SJSA1 (cell line): Measurements from ENCODE around the gene CCNJL. TPM values are rescaled to one million over a fixed set of nuclear protein-coding genes. Genes with fewer than 3 reads are reported as not detected.

Experiments
- DNase-seq, 2 experiments: peaks; one replicate each; pipeline ENCODE4 v3.0.0-alpha.2; 2015 to 2020; ENCODE audit warnings: low spot score in 2 of 2, low read depth in 1 of 2
- H3K27ac ChIP-seq: fragments of 250-450 bp; sonication (Bioruptor Pico); 2 replicates; pipeline ENCODE4 v1.5.1; 2020; ENCODE audit warnings: mild to moderate bottlenecking, moderate library complexity
- H3K27me3 ChIP-seq: fragments of 250-450 bp; sonication (Bioruptor Pico); replicated peaks from 2 replicates; pipeline ENCODE4 v1.5.1; 2020; ENCODE audit warnings: mild to moderate bottlenecking, moderate library complexity
- H3K36me3 ChIP-seq: fragments of 250-450 bp; sonication (Bioruptor Pico); 2 replicates; pipeline ENCODE4 v1.5.1; 2020; ENCODE audit warnings: mild to moderate bottlenecking
- H3K4me1 ChIP-seq: fragments of 250-450 bp; sonication (Bioruptor Pico); replicated peaks from 2 replicates; pipeline ENCODE4 v1.6.1; 2021; ENCODE audit warnings: mild to moderate bottlenecking
- H3K4me3 ChIP-seq: fragments of 250-450 bp; sonication (Bioruptor Pico); 2 replicates; pipeline ENCODE4 v1.5.1; 2020; ENCODE audit warnings: mild to moderate bottlenecking
- H3K9me3 ChIP-seq: fragments of 250-450 bp; sonication (Bioruptor Pico); replicated peaks from 2 replicates; pipeline ENCODE4 v1.5.1; 2020; ENCODE audit warnings: mild to moderate bottlenecking
- total RNA-seq: library from RNA; depleted of rRNA; stranded (reverse); fragments of >200 nt; shearing (Covaris generic); gene quantifications from 2 replicates; pipeline ENCODE4 v1.2.3, GENCODE V29; 2014; rRNA removed

The CCNJL gene, protein sequence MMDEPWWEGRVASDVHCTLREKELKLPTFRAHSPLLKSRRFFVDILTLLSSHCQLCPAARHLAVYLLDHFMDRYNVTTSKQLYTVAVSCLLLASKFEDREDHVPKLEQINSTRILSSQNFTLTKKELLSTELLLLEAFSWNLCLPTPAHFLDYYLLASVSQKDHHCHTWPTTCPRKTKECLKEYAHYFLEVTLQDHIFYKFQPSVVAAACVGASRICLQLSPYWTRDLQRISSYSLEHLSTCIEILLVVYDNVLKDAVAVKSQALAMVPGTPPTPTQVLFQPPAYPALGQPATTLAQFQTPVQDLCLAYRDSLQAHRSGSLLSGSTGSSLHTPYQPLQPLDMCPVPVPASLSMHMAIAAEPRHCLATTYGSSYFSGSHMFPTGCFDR
- 12.9 and 14.9 TPM in 2 replicates for total RNA-seq

DNA sequence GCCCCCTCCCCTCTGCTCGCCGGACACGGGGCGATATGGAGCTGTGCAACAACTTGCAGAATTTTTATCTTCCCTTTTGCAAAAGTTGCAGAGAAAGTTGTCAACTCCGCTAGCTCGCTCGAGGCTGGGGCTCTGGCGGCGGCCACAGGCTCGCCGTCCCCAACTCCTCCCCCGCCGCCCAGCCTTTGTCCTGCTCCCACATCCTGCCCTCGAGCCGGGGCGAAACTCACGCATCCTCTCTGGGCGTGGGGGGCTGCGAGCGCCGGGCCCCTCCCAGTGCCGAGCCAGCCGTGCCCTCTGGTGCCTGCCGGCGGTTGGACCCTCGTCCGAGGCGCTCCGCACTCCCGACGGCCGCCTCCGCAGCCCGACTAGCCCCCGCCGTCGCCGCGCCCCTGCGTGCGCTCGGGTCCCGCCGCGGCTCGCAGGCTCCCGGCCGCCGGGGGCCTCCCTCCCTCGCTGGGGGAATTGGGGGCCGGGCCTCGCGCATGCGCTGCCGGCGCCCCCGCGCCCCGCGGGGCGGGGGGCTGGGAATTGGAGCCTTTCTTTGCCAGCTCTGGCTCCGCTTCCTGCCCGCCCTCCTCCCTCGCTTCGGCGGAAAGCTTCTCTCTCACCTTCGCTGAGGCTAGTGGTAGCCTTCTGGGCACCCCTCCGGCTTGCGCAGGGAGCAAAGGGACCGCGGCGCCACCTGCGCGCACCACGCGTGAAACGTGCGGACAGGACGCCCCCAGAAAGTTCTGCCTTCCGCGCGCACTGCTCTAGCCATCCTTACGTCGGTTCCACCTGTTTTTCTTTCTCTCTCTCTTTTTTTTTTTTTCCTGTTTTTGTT is at the start of gene CCNJL:
Gene CCNJL, minus strand, starts transcription at position 431 of the 826 bp plus-strand sequence. CDS start 641 bp downstream, outside the sequence.
- peaks cover 47% of the 10 kb centered on the region for H3K4me1 ChIP-seq
- H3K9me3 ChIP-seq, result peaks cover 8% of the 10 kb centered on the region; the same call in 1 of the 2 replicates
- peak within 1 kb of the TSS; percentile 82 for H3K27ac ChIP-seq
- no peaks in the 10 kb centered on the region for H3K27me3 ChIP-seq
- H3K4me3 ChIP-seq, result peak within 1 kb of the TSS; percentile 99
- peaks cover 43% of the 10 kb centered on the region for H3K36me3 ChIP-seq
- peak; percentile 82 to 90 for DNase-seq

GRCh38 chr5:160361624-160362228 is 49.4 kb upstream of the CCNJL start:
- Histone ChIP-seq H3K4me3 (no peak overlapping the region), H3K36me3 (no peaks in the 10 kb centered on the region), H3K4me1 (no peaks in the 10 kb centered on the region), H3K9me3 (no peaks in the 10 kb centered on the region), H3K27ac (no peak overlapping the region), H3K27me3 (no peaks in the 10 kb centered on the region)
- no peak for DNase-seq

DNA sequence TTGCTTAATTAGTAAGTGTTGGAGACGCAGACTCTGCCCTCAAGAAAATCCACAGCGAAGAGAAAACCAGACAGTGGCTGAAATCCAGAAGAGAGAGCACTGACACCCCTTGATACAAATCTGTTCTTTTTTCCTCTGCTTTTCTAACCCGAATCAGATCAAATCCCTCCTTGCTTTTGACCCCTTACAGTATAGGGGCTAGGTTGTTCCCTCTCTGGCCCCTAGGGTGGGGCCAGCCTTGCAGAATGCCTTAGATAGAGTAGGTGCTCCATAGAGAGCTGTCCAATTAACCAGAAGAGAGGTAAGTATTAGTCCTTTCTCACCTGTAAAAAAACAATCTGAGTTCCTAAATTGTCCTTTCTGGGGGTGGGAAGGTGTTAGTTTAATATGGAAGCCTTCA is 47.9 kb upstream of the CCNJL start:
- H3K4me3 ChIP-seq, result no peak overlapping the region
- H3K27me3 ChIP-seq, result no peaks in the 10 kb centered on the region
- DNase-seq, result no peak
- no peak overlapping the region for H3K27ac ChIP-seq
- no peaks in the 10 kb centered on the region for H3K36me3 ChIP-seq
- H3K4me1 ChIP-seq, result no peaks in the 10 kb centered on the region
- H3K9me3 ChIP-seq, result no peaks in the 10 kb centered on the region

GRCh38 chr5:160359816-160360215 is 47.5 kb upstream of the CCNJL start:
- H3K27ac ChIP-seq, result no peak overlapping the region
- DNase-seq, result no peak
- H3K4me3 ChIP-seq, result no peak overlapping the region
- no peaks in the 10 kb centered on the region for H3K9me3 ChIP-seq
- no peaks in the 10 kb centered on the region for H3K27me3 ChIP-seq
- no peaks in the 10 kb centered on the region for H3K36me3 ChIP-seq
- no peaks in the 10 kb centered on the region for H3K4me1 ChIP-seq

GRCh38 chr5:160359242-160359641 is 46.9 kb upstream of the CCNJL start:
- H3K4me1 ChIP-seq, result no peaks in the 10 kb centered on the region
- H3K27me3 ChIP-seq, result no peaks in the 10 kb centered on the region
- H3K27ac ChIP-seq, result no peak overlapping the region
- no peak for DNase-seq
- H3K4me3 ChIP-seq, result no peak overlapping the region
- no peaks in the 10 kb centered on the region for H3K36me3 ChIP-seq
- H3K9me3 ChIP-seq, result no peaks in the 10 kb centered on the region

DNA sequence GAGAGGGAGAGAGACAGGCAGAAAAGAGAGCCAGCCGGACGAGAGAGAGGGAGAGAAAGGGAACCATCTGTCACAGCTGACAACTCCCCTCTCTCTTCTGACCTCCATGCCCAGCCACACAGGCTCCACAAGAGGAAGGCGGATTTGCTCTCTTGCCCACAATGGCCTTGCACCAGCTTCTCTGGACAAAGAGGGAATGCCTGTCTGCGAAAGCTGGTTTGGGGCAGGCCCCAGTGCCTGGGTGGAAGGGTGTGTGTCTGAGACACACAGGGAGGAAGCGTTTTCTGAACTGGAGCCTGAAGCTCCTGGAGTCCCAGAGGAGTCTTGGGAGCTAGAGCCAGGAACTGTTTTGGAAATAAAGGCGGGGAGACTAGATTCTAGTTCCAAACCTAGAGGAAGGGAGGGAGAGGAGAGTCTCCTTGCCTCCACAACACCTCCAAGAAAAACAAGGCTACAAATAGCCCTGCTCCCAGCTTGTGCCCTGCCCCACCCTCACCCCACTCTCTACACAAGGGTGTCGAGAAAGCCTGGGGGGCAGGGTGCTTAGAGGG is 45.6 kb upstream of the CCNJL start:
- no peak for DNase-seq
- no peaks in the 10 kb centered on the region for H3K27me3 ChIP-seq
- no peaks in the 10 kb centered on the region for H3K36me3 ChIP-seq
- H3K4me3 ChIP-seq, result no peak overlapping the region
- no peaks in the 10 kb centered on the region for H3K4me1 ChIP-seq
- no peak overlapping the region for H3K27ac ChIP-seq
- H3K9me3 ChIP-seq, result no peaks in the 10 kb centered on the region

- Histone ChIP-seq H3K27me3 (no peaks in the 10 kb centered on the region), H3K36me3 (no peaks in the 10 kb centered on the region), H3K4me3 (no peak overlapping the region), H3K4me1 (no peaks in the 10 kb centered on the region), H3K27ac (no peak overlapping the region), H3K9me3 (no peaks in the 10 kb centered on the region)
- no peak for DNase-seq
These were observed 45.0 kb upstream of the CCNJL start for GRCh38 chr5:160357394-160357793.

GRCh38 chr5:160356550-160357347 is 44.4 kb upstream of the CCNJL start:
- no peaks in the 10 kb centered on the region for H3K4me1 ChIP-seq
- no peaks in the 10 kb centered on the region for H3K27me3 ChIP-seq
- H3K36me3 ChIP-seq, result no peaks in the 10 kb centered on the region
- H3K27ac ChIP-seq, result no peak overlapping the region
- H3K9me3 ChIP-seq, result no peaks in the 10 kb centered on the region
- no peak overlapping the region for H3K4me3 ChIP-seq
- DNase-seq, result no peak

GRCh38 chr5:160354666-160355065 is 42.3 kb upstream of the CCNJL start:
- H3K9me3 ChIP-seq, result no peaks in the 10 kb centered on the region
- no peaks in the 10 kb centered on the region for H3K36me3 ChIP-seq
- H3K4me1 ChIP-seq, result no peaks in the 10 kb centered on the region
- no peak overlapping the region for H3K4me3 ChIP-seq
- no peak overlapping the region for H3K27ac ChIP-seq
- no peaks in the 10 kb centered on the region for H3K27me3 ChIP-seq
- DNase-seq, result no peak

DNA sequence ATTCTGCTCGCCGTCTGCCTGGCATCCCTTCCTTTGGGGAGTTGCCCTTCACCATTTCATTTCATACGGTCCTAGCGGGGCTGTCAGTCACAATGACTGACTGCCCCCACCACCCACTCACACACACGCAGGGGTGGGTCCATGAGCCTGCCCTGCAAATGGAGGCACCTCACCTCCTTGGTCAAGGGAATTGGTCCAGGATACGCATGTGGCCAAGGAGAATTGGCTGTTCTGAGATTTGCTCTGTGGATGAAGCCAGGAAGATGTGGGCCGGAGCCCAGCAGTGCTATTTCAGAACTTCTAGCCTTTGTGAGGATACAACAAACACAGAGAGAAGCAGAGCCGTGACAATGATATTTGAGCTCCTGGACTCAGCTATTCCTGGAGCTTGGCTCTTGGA is 41.0 kb upstream of the CCNJL start:
- Histone ChIP-seq H3K4me3 (no peak overlapping the region), H3K36me3 (no peaks in the 10 kb centered on the region), H3K27ac (no peak overlapping the region), H3K9me3 (no peaks in the 10 kb centered on the region), H3K27me3 (no peaks in the 10 kb centered on the region), H3K4me1 (no peaks in the 10 kb centered on the region)
- DNase-seq, result no peak

GRCh38 chr5:160352308-160352707 is 39.9 kb upstream of the CCNJL start:
- Histone ChIP-seq H3K27ac (no peak overlapping the region), H3K4me1 (no peaks in the 10 kb centered on the region), H3K27me3 (no peaks in the 10 kb centered on the region), H3K36me3 (no peaks in the 10 kb centered on the region), H3K9me3 (no peaks in the 10 kb centered on the region), H3K4me3 (no peak overlapping the region)
- no peak for DNase-seq

DNA sequence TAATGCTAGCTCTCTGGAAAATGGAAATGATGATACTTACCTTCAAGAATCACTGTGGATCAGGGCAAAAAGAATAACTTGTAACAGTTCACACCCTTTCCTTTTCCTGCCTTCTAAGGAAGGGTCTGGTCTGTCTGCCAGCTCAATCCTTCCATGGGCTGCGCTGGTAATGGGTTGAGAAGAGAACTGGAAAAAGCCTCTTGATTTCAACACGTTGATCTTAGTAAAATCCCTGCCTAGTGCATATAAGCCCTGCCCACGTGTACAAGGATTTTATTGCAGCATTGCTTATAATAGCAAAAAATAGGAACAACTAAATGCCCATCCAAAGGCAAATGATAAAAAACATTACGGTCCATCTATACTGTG is 37.6 kb upstream of the CCNJL start:
- H3K27me3 ChIP-seq, result no peaks in the 10 kb centered on the region
- no peak overlapping the region for H3K27ac ChIP-seq
- DNase-seq, result no peak
- no peaks in the 10 kb centered on the region for H3K9me3 ChIP-seq
- H3K4me1 ChIP-seq, result no peaks in the 10 kb centered on the region
- H3K4me3 ChIP-seq, result no peak overlapping the region
- no peaks in the 10 kb centered on the region for H3K36me3 ChIP-seq

GRCh38 chr5:160349249-160349934 is 37.0 kb upstream of the CCNJL start:
- H3K27me3 ChIP-seq, result no peaks in the 10 kb centered on the region
- no peak for DNase-seq

More at GRCh38 chr5:160349249-160349934, 37.0 kb upstream of the CCNJL start:
- Histone ChIP-seq H3K4me1 (no peaks in the 10 kb centered on the region), H3K36me3 (no peaks in the 10 kb centered on the region), H3K27ac (no peak overlapping the region), H3K4me3 (no peak overlapping the region), H3K9me3 (no peaks in the 10 kb centered on the region)
